Activated naive CD8-positive, alpha-beta T cell treated with anti-CD3 and anti-CD28 coated beads, Interleukin-2, amount 50 U/mL, for 24 hours (primary cell): ENCODE data around the gene PLA2G4D.

ENCODE experiments used
- ATAC-seq: fragments of 150-1000 bp; cut with Tn5 transposase; one replicate; pipeline ENCODE4 v1.10.0; 2021
- DNase-seq: peaks from one replicate; pipeline ENCODE4 v3.0.0; 2021
- H3K27ac Mint-ChIP-seq: one replicate; pipeline ENCODE4 v1.8.0; 2021; ENCODE audit warnings: mild to moderate bottlenecking, mixed read lengths
- H3K27me3 Mint-ChIP-seq: one replicate; pipeline ENCODE4 v1.8.0; 2021; ENCODE audit warnings: mixed read lengths
- H3K36me3 Mint-ChIP-seq: one replicate; pipeline ENCODE4 v1.8.0; 2021; ENCODE audit warnings: low read depth, mixed read lengths
- H3K4me1 Mint-ChIP-seq: one replicate; pipeline ENCODE4 v1.8.0; 2021; ENCODE audit warnings: mixed read lengths
- H3K4me3 Mint-ChIP-seq: one replicate; pipeline ENCODE4 v1.8.0; 2021; ENCODE audit warnings: mild to moderate bottlenecking, moderate library complexity, mixed read lengths
- H3K9me3 Mint-ChIP-seq: one replicate; pipeline ENCODE4 v1.8.0; 2021; ENCODE audit warnings: mixed read lengths

Gene PLA2G4D

DNA sequence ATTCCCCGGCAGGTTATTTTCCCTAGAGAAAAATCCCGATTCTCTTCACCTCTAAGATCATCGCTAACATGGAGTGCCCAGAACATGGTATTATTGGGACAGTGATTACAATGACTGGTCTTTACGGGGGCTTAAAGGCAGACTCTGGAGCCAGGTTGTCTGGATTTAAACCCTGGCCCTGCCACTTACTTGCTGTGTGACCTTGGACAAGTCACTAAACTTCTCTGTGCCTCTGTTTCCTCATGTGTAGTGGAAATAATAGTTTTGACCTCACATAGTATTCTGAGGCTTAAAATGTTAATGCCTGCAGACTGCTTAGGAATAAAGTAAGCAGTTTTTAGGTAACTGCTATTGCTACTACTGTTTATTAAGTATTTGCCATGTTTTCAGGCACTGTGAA is 4.4 kb downstream of the PLA2G4D start:
- ATAC-seq (no peak), DNase-seq (no peak)
- Mint-ChIP-seq H3K27ac (no peak overlapping the region), H3K27me3 (peaks cover 2% of the 10 kb centered on the region), H3K4me1 (no peaks in the 10 kb centered on the region), H3K9me3 (no peaks in the 10 kb centered on the region), H3K4me3 (no peak overlapping the region), H3K36me3 (no peaks in the 10 kb centered on the region)

DNA sequence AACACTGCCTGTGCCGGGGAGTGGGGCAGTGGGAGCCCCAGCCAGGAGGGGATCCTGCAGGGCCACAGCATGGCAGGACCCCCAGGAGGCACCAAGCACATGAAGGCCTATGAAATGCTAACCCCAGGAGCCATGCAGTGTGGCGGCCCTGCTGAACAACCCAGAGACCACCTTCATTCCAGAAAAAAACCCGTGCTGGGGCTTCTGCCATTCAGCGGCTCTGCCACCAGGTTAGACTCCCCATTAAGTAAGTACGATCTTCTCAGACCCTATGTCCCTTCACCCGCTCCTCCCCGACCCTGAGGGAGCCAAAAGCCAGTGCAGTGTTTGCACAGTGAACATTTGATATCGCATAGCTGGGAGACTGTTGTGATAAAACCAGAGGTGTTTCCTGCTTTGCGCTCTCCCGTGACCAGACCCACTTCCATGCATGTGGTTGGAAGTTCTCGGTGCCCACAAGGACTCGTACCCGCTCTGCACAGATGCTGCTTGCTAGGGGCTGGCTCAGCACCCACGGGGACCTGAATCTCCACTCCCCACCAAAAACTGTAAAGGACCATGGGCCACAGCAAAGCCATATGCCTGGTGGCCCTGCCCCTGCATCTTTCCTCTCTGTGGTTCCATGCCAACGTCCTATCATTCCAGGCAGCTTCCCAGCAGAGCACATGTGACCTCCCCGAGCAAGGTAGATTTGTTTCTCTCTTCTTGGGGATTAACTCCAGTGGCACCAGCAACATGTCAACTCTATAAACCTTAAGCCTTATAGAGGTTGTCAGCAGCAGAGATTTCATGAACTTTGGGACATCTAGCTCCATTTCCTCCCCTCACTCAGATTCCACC is 5.3 kb downstream of the PLA2G4D start:
- peaks cover 6% of the 10 kb centered on the region for H3K4me1 Mint-ChIP-seq
- no peaks in the 10 kb centered on the region for H3K36me3 Mint-ChIP-seq
- peaks cover 5% of the 10 kb centered on the region for H3K27me3 Mint-ChIP-seq
- no peaks in the 10 kb centered on the region for H3K9me3 Mint-ChIP-seq
- ATAC-seq (no peak), DNase-seq (no peak)
- no peak overlapping the region for H3K4me3 Mint-ChIP-seq
- H3K27ac Mint-ChIP-seq, result no peak overlapping the region

DNA sequence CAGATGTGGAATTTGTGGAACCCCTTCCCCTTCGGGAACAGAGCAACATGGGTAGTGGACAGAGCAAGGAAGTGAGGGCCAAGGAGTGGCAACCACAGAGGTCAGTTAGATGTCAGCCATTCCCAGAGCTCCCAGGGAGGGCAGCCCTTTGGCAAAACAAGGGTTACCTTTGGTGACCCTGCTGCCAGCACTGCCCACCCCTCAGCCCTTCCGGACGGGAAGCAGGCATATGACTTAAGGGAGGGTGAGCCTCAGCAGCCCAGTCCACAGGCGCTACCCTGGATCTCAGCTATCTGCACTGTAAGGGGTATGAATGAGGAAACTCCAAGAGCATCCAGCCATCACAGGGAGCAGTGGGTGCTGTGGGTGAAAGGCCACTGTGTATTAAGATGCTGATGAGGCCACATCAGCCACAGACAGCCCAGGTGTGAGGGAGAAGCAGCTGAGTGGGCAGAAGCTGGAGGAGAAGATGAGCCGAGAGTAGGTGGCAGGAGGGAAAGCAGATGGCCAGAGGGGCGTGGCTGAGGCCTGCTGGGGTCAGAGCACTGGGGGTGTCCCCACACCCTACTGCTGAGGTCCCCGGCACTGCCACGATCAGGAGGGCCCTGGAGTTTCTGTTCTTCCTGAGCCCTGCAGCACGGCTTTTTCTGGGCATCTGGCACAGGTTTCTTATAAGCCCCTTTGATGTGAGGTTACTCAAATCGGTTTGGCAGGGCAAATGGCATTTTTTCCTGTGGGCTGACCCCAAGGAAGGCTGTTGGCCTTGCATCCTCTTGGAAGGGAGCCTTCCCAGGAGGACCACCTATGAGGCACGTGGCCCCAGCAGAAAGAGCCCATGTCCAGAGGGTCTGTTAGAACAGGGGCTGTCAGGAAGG is 6.2 kb downstream of the PLA2G4D start:
- Mint-ChIP-seq H3K9me3 (no peaks in the 10 kb centered on the region), H3K36me3 (no peaks in the 10 kb centered on the region), H3K27ac (no peak overlapping the region), H3K4me3 (no peak overlapping the region), H3K27me3 (peaks cover 5% of the 10 kb centered on the region), H3K4me1 (peaks cover 6% of the 10 kb centered on the region)
- ATAC-seq (no peak), DNase-seq (no peak)

DNA sequence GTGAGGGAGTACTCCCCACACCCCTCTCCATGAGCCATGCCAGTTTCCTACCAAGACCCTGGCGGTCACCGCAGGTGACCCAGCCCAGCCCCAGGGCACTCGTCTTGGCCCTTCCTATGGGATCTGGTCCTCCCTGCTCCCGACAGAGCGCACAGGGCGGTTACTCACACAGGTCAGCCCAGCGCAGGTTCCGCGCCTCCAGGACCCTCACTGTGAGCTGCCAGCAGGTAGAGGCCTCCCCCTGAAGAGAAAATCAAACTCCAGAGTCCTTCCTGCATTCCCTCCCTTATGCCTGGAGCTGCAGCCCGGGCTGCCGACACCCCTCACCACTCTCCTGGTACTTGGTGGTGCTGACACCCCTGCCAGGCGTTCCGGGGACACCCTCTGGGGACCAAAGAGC is 6.9 kb downstream of the PLA2G4D start:
- DNase-seq, result no peak
- Mint-ChIP-seq H3K9me3 (no peaks in the 10 kb centered on the region), H3K4me3 (no peak overlapping the region), H3K4me1 (peaks cover 6% of the 10 kb centered on the region), H3K27me3 (peaks cover 8% of the 10 kb centered on the region), H3K27ac (no peak overlapping the region), H3K36me3 (no peaks in the 10 kb centered on the region)
- no peak for ATAC-seq

DNA sequence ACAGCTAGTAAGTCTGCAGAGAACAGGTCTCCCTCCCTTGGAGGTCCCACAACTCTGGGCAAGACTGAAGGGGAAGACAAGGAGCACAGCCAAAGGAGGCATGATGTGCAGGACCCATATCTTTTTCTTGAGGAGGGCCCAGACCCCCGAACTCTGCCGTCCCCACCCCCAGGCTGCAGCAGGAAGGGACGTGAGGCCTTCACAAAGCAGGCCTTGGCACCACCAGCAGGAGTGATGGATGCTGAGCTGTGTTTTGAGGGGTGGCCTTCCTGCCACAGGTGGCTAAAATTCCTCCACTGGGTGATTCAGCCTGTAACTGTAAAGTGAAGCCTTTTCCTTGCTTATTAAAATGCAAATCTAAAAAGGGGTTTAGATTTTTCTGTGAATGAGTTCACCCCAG is 8.6 kb downstream of the PLA2G4D start:
- Mint-ChIP-seq H3K36me3 (no peaks in the 10 kb centered on the region), H3K27me3 (peaks cover 10% of the 10 kb centered on the region), H3K4me3 (no peak overlapping the region), H3K9me3 (no peaks in the 10 kb centered on the region), H3K4me1 (peaks cover 6% of the 10 kb centered on the region), H3K27ac (no peak overlapping the region)
- ATAC-seq (no peak), DNase-seq (no peak)

DNA sequence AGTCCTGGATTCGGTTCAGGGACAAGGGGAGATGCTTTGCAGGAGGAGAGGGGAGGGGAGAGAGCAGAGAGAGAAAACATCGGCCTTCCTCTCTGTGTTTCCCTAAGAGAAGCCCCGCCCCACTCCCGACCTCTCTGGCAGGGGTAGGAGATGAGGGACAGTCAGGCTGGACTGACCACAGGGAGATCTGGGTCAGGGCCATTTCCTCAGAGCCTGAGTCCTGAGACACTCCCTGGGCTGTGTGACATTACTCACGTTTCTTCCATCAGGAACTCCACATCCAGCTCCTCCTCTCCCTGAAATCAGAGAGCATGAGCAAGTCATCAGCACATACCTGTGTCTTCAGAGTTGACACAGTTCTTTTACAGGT is 9.1 kb downstream of the PLA2G4D start:
- H3K27ac Mint-ChIP-seq, result no peak overlapping the region
- no peaks in the 10 kb centered on the region for H3K9me3 Mint-ChIP-seq
- H3K4me3 Mint-ChIP-seq, result no peak overlapping the region
- ATAC-seq (no peak), DNase-seq (no peak)
- H3K4me1 Mint-ChIP-seq, result peaks cover 6% of the 10 kb centered on the region
- peaks cover 10% of the 10 kb centered on the region for H3K27me3 Mint-ChIP-seq
- no peaks in the 10 kb centered on the region for H3K36me3 Mint-ChIP-seq

DNA sequence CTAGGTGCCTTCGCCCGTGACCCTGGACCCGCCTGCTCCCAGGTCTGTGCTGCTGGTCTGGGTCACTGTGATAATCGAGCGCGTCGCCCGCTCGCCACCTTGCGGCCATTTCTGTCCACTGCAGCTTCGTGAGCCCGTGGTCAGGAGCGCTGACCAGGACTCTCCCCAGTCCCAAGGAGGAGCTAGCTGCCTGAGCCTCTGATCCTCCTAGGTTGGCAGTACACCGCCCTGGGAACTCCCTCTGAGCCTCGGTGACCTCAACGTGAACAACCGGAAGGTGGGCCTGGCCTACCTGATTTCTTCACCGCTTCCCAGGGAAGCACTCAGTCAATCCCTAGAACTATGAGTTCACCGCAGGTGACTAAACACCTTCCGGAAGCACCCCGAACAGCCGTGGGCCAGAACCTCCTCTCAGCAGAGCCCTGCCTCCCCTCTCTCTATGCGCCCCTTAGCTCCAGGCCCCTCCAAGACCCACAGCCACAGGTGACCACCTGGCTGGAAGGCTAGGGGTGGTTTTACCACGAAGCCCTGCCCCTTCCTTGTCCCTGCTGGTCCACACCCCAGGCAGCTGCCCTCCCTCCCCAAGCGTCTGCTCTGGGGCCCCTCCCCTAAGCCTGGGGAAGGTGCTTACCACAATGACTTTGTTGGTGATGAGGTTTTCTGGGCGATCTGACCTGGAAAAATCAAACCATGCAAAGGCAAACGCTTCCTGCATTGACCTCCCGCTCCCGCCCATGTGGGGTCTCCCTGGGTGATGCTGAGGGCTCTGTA is 9.7 kb downstream of the PLA2G4D start:
- DNase-seq (peak; percentile 56), ATAC-seq (peak; percentile 58)
- Mint-ChIP-seq H3K4me1 (peaks cover 6% of the 10 kb centered on the region), H3K9me3 (no peaks in the 10 kb centered on the region), H3K27me3 (peaks cover 10% of the 10 kb centered on the region), H3K36me3 (no peaks in the 10 kb centered on the region), H3K4me3 (no peak overlapping the region), H3K27ac (no peak overlapping the region)

DNA sequence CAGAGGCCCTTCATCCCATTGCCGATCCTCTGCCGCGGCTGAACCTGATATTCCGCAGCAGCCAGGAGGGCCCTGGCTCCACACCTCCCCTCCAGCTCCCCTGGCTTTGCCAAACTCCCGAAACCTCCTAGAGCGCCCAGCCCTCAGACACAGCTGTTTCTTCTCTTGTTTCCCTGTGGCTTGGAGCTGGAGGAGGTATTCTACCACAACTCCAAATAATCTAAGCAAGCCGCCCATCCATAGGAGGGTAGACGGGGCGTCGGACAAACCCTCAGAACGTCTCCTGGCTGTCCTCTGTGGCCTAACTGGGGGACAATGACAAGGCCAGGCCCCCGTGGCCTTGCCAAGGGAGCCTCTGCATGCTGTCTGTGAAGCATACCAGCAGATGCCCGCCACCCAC is 10.4 kb downstream of the PLA2G4D start:
- ATAC-seq, result no peak
- Mint-ChIP-seq H3K4me1 (peaks cover 6% of the 10 kb centered on the region), H3K36me3 (no peaks in the 10 kb centered on the region), H3K27me3 (peaks cover 10% of the 10 kb centered on the region), H3K27ac (no peak overlapping the region), H3K9me3 (no peaks in the 10 kb centered on the region), H3K4me3 (no peak overlapping the region)
- no peak for DNase-seq

DNA sequence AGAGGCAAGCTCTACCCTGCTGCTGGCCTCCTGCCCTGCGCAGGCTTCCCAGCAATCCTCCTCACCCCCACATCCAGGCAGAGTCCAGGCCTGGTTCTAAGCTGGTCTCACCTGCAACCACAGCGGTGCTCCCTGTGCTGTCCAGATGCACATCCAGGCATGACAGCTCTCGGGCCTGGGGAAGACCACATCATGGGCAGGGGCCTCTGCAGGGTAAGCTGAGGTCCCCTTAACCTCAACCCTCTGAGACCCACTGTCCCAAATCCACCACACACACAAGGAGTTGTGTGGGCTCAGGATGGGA is 10.8 kb downstream of the PLA2G4D start:
- peaks cover 6% of the 10 kb centered on the region for H3K4me1 Mint-ChIP-seq
- H3K27me3 Mint-ChIP-seq, result peaks cover 10% of the 10 kb centered on the region
- no peaks in the 10 kb centered on the region for H3K9me3 Mint-ChIP-seq
- H3K27ac Mint-ChIP-seq, result no peak overlapping the region
- no peak for DNase-seq
- H3K4me3 Mint-ChIP-seq, result no peak overlapping the region
- no peak for ATAC-seq
- H3K36me3 Mint-ChIP-seq, result no peaks in the 10 kb centered on the region

DNA sequence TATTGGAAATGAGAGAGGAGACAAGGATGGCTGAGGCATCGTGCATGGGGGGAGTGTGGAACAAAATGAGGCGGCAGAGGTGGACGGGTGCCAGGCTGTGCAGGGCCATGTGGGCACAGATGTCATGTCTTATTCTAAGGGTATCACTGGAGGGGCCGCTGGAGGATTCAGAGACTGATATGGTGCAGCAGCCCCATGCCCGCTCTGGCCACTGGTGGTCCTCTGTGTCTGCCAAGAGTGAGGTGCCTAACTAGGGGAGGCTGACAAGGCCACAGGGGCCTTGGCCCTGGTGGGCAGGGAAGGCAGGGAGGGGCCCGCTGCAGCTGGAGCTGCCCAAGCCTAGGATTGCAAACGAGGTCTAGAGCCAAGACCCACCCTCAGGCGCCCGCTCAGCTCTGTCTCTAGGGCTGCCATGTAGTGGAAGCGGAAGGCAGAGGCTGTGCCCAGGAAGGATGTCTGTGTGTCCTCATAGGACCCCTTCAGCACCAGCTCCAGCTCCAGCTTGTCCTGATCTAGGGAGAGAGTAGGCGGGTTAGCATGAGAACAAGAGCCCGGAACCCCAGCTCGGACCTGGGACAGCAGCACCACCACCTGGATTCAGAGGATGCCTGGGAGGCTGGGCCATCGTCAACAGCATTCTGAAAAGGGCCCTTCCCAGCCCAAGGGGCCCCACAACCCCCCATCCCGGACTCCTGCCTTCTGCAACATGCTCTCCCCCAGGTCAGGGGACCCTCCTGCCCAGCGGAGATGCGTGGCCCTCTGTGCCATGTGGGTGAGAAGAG is 11.3 kb downstream of the PLA2G4D start:
- peaks cover 6% of the 10 kb centered on the region for H3K4me1 Mint-ChIP-seq
- ATAC-seq, result no peak
- H3K27me3 Mint-ChIP-seq, result peaks cover 10% of the 10 kb centered on the region
- no peak overlapping the region for H3K27ac Mint-ChIP-seq
- H3K4me3 Mint-ChIP-seq, result no peak overlapping the region
- H3K36me3 Mint-ChIP-seq, result no peaks in the 10 kb centered on the region
- no peak for DNase-seq
- no peaks in the 10 kb centered on the region for H3K9me3 Mint-ChIP-seq

DNA sequence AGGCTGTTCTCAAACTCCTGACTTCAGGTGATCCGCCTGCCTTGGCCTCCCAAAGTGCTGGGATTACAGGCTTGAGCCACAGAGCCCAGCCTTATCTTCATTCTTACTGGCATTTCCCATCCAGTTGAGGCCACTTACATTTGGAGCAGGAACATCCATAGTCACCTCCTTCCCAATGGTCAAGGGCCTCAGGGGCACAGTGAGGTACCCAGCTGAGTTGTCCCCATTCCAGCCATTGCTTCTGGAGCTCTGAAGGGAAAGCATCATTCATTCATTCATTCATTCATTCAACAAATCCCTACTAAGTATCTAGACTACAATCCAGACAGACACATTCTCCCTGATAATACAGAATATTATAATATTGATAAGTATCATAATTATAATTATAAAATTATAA is 12.2 kb downstream of the PLA2G4D start:
- no peaks in the 10 kb centered on the region for H3K36me3 Mint-ChIP-seq
- H3K27me3 Mint-ChIP-seq, result peaks cover 10% of the 10 kb centered on the region
- peaks cover 6% of the 10 kb centered on the region for H3K4me1 Mint-ChIP-seq
- no peak overlapping the region for H3K4me3 Mint-ChIP-seq
- no peaks in the 10 kb centered on the region for H3K9me3 Mint-ChIP-seq
- DNase-seq (no peak), ATAC-seq (no peak)
- H3K27ac Mint-ChIP-seq, result no peak overlapping the region

DNA sequence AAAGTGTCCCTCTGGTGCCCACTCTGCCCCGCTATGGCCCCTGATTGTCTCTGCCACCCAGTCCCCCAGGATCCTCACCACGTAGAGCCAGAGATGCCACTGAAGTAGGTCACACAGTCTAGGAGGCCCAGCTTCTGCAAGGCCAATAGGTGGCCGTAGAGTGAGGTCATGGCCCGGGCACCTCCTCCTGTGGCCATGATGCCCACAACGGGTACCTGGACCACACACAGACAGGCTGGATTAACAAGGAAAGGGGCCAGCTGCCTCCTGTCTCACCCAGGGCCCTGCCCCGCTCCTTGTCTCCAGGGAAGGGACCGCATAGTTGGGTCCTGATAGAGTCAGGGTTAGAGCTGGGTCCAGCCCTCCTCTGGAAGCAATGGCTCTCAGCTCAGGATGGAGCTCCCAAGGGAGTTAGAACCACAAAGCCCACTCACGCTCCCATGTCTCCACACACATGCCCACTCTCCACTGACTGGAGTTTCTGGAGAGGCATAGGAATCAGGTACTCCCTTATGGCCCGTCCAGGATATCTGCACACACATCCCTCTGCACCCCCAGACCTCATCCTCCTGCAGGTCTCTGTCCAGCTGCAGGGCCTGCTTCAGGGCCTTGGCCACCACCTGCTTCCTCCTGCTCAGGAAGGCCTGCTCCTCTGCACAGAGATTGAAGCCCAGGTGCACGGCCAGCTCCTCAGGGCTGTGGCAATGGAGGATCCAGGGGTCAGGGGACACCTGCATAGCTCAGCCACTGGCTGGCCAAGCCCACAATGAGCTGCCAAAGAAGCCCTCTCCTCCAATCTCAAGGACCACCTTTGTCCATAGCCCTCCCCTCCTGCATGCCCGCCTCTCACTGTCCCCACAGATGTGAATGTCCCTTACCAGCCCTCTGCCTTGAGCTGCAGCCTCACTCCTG is 13.2 kb downstream of the PLA2G4D start:
- Mint-ChIP-seq H3K4me1 (peaks cover 6% of the 10 kb centered on the region), H3K9me3 (no peaks in the 10 kb centered on the region)
- ATAC-seq, result no peak

DNA sequence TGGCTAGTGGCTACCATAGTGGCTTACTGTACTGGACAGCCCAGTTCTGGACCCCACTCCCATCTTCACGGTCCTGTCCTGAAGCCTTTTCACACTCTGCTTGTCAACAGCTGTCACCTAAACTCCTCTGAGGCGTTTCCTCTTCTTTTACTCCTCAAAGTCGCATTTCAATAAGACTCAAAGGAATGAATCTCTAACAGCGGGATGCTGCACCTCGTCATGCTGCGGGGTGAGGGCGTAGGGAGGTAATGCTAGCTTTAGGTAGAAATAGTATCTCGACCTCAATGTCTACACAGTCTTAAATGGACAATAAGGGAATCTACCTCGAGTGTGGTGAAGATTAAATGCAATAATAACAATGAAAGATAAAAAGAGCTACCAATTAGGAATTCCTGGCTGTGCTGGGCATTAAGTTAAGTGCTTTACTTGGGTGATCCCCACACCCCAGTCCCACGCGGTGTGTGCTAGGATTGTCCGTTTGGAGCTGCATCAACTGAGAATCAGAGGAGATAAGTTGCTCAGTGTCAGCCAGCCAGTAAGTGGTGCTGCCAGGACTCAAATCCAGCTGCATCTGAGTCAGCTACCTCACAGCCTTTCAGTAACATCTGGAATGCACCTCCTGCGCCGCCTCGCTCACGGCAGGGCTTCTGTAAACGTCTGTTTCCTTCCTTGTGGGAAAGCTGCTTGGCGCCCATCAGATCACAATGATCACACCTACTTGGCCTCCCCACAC is 14.0 kb downstream of the PLA2G4D start:
- H3K4me1 Mint-ChIP-seq, result peaks cover 6% of the 10 kb centered on the region
- H3K9me3 Mint-ChIP-seq, result no peaks in the 10 kb centered on the region
- peaks cover 8% of the 10 kb centered on the region for H3K27me3 Mint-ChIP-seq
- H3K36me3 Mint-ChIP-seq, result no peaks in the 10 kb centered on the region
- no peak overlapping the region for H3K4me3 Mint-ChIP-seq
- H3K27ac Mint-ChIP-seq, result no peak overlapping the region
- DNase-seq (no peak), ATAC-seq (no peak)

More for the DNA sequence above, 13.2 kb downstream of the PLA2G4D start:
- Mint-ChIP-seq H3K27ac (no peak overlapping the region), H3K4me3 (no peak overlapping the region), H3K36me3 (no peaks in the 10 kb centered on the region), H3K27me3 (peaks cover 8% of the 10 kb centered on the region)
- DNase-seq, result no peak
